SH-SY5Y (cell line): ENCODE data around the gene EPB41L2.

Source experiments
- GATA2 ChIP-seq: IDR thresholded peaks from 2 replicates; pipeline ENCODE4 v1.6.1; 2011; ENCODE audit warnings: mild to moderate bottlenecking, low read depth, low read length
- GATA3 ChIP-seq: IDR thresholded peaks from 2 replicates; pipeline ENCODE4 v1.6.1; 2011; ENCODE audit warnings: low read depth, mild to moderate bottlenecking, low read length, moderate library complexity

GRCh38 chr6:130879826-130880225, 183.2 kb downstream of the EPB41L2 start:
- TF ChIP-seq GATA3, result no peak
- TF ChIP-seq GATA2, result no peak
